Measurements from ENCODE around the gene SEC16B.
"Not testable (repeated sequence)": the region's sequence is repeated elsewhere in the genome, so short reads cannot be mapped to it uniquely, and the experiment has no call there.

Gene SEC16B

GRCh38 chr1:178010674-178011464, 41.0 kb upstream of the SEC16B start:
- no peak for TF ChIP-seq CTCF (conservative IDR thresholded peaks at IDR 0.05)
- H3K27ac ChIP-seq, result no peak overlapping the region

- H3K27ac ChIP-seq, result no peak overlapping the region
- no peak for TF ChIP-seq CTCF (conservative IDR thresholded peaks at IDR 0.05)
Measured at GRCh38 chr1:178006043-178006442, 36.2 kb upstream of the SEC16B start.

GRCh38 chr1:178005450-178005849, 35.6 kb upstream of the SEC16B start:
- TF ChIP-seq CTCF (conservative IDR thresholded peaks at IDR 0.05), result no peak
- H3K27ac ChIP-seq, result no peak overlapping the region

- no peak overlapping the region for H3K27ac ChIP-seq
- no peak for TF ChIP-seq CTCF (conservative IDR thresholded peaks at IDR 0.05)
Measured at GRCh38 chr1:178004926-178005391, 35.1 kb upstream of the SEC16B start.

GRCh38 chr1:177998696-177999631, 29.1 kb upstream of the SEC16B start:
- TF ChIP-seq CTCF (conservative IDR thresholded peaks at IDR 0.05), result no peak

GRCh38 chr1:177996957-177997356, 27.1 kb upstream of the SEC16B start:
- no peak for TF ChIP-seq CTCF (conservative IDR thresholded peaks at IDR 0.05)
- no peak overlapping the region for H3K27ac ChIP-seq

More at GRCh38 chr1:177998696-177999631, 29.1 kb upstream of the SEC16B start:
- no peak overlapping the region for H3K27ac ChIP-seq

GRCh38 chr1:177995369-177995768, 25.5 kb upstream of the SEC16B start:
- no peak overlapping the region for H3K27ac ChIP-seq
- TF ChIP-seq CTCF (conservative IDR thresholded peaks at IDR 0.05), result no peak

- not testable (repeated sequence) for H3K27ac ChIP-seq
Measured at GRCh38 chr1:177986281-177986680, 16.4 kb upstream of the SEC16B start.

Measured in VCaP (cell line).